ENCODE results near the gene LRP5.

GRCh38 chr11:68276861-68277260 lies 35.5 kb upstream of the LRP5 start:
- TF ChIP-seq, protein P1, sequence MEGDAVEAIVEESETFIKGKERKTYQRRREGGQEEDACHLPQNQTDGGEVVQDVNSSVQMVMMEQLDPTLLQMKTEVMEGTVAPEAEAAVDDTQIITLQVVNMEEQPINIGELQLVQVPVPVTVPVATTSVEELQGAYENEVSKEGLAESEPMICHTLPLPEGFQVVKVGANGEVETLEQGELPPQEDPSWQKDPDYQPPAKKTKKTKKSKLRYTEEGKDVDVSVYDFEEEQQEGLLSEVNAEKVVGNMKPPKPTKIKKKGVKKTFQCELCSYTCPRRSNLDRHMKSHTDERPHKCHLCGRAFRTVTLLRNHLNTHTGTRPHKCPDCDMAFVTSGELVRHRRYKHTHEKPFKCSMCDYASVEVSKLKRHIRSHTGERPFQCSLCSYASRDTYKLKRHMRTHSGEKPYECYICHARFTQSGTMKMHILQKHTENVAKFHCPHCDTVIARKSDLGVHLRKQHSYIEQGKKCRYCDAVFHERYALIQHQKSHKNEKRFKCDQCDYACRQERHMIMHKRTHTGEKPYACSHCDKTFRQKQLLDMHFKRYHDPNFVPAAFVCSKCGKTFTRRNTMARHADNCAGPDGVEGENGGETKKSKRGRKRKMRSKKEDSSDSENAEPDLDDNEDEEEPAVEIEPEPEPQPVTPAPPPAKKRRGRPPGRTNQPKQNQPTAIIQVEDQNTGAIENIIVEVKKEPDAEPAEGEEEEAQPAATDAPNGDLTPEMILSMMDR (IDR thresholded peaks at IDR 0.05): no peak
- TF ChIP-seq POLR2A (IDR thresholded peaks at IDR 0.05): no peak
- TF ChIP-seq POLR2AphosphoS5 (IDR thresholded peaks at IDR 0.05): no peak
